ENCODE measurements around the gene M1AP.

- TF ChIP-seq SIN3A (IDR thresholded peaks at IDR 0.05; ENCODE audit: borderline replicate concordance, insufficient read depth, low read length) (no peak), POLR2AphosphoS5 (IDR thresholded peaks at IDR 0.05; ENCODE audit: low read depth, low read length) (no peak)
- TF ChIP-seq, protein P1, sequence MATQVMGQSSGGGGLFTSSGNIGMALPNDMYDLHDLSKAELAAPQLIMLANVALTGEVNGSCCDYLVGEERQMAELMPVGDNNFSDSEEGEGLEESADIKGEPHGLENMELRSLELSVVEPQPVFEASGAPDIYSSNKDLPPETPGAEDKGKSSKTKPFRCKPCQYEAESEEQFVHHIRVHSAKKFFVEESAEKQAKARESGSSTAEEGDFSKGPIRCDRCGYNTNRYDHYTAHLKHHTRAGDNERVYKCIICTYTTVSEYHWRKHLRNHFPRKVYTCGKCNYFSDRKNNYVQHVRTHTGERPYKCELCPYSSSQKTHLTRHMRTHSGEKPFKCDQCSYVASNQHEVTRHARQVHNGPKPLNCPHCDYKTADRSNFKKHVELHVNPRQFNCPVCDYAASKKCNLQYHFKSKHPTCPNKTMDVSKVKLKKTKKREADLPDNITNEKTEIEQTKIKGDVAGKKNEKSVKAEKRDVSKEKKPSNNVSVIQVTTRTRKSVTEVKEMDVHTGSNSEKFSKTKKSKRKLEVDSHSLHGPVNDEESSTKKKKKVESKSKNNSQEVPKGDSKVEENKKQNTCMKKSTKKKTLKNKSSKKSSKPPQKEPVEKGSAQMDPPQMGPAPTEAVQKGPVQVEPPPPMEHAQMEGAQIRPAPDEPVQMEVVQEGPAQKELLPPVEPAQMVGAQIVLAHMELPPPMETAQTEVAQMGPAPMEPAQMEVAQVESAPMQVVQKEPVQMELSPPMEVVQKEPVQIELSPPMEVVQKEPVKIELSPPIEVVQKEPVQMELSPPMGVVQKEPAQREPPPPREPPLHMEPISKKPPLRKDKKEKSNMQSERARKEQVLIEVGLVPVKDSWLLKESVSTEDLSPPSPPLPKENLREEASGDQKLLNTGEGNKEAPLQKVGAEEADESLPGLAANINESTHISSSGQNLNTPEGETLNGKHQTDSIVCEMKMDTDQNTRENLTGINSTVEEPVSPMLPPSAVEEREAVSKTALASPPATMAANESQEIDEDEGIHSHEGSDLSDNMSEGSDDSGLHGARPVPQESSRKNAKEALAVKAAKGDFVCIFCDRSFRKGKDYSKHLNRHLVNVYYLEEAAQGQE (IDR thresholded peaks at IDR 0.05; ENCODE audit: insufficient read depth in 1 of 2, low read depth in 2 of 2, low read length in 2 of 2): no peak
Measured at GRCh38 chr2:74576211-74576862, 71.8 kb downstream of the M1AP start.
